SH-SY5Y (cell line): Measurements from ENCODE around the gene C14orf93.

Experiments
- GATA2 ChIP-seq: IDR thresholded peaks from 2 replicates; pipeline ENCODE4 v1.6.1; 2011; ENCODE audit warnings: mild to moderate bottlenecking, low read depth, low read length
- GATA3 ChIP-seq: IDR thresholded peaks from 2 replicates; pipeline ENCODE4 v1.6.1; 2011; ENCODE audit warnings: low read depth, mild to moderate bottlenecking, low read length, moderate library complexity

Gene C14orf93, protein sequence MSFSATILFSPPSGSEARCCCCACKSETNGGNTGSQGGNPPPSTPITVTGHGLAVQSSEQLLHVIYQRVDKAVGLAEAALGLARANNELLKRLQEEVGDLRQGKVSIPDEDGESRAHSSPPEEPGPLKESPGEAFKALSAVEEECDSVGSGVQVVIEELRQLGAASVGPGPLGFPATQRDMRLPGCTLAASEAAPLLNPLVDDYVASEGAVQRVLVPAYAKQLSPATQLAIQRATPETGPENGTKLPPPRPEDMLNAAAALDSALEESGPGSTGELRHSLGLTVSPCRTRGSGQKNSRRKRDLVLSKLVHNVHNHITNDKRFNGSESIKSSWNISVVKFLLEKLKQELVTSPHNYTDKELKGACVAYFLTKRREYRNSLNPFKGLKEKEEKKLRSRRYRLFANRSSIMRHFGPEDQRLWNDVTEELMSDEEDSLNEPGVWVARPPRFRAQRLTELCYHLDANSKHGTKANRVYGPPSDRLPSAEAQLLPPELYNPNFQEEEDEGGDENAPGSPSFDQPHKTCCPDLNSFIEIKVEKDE

DNA sequence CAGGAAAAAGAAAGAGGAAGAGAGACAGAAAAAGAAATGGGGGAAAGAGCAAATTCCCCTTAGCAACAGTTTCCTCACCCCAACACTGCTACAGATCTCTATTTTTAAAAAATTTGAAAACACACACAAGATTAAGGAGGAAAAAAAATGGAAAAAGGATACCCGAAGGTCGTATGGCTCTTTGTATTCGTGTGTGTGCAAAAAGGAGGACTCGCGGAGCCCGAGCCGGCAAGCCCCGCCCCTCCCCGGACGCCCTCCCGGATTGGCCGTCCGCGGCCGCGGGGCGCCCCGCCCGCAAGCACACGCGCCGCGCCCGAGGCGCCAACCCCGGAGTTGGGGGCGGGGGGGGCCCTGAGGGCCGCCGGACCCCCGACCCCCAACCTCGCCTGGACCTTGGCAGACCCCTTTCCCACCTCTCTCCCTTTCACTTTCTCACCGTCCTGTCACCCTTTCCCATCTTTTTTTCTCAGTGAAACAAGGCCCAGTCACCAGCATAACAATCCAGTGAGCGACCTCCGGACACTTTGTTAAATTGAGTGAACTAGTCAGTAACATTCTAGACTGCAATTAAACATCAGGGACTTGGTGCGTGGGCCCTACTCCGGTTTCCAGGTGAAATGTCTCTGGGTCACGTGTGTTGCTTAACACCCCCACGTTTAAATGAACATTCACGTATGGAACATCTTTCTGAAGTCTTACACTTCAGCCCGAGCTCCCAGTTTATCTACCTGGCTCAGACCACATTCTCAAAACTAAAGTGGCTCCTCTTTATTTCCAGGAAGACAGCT is at the start of gene C14orf93:
Gene C14orf93 (minus strand): TSS at position 205 of the 788 bp plus-strand sequence. CDS start 11,120 bp downstream, outside the sequence.
- TF ChIP-seq GATA3 (no peak), GATA2 (no peak)

GRCh38 chr14:23058654-23059504 is 48.9 kb upstream of the C14orf93 start:
- TF ChIP-seq GATA2 (no peak), GATA3 (no peak)

- TF ChIP-seq GATA2 (no peak), GATA3 (no peak)
These were observed 48.1 kb upstream of the C14orf93 start for GRCh38 chr14:23057757-23058653.

GRCh38 chr14:23056956-23057756 is 47.2 kb upstream of the C14orf93 start, which contains the start of gene CDH24:
CDH24 (minus strand) TSS chr14:23057520; CDS start chr14:23055733, 1,787 bp downstream.
- TF ChIP-seq GATA2: no peak
- no peak for TF ChIP-seq GATA3

- TF ChIP-seq GATA2 (no peak), GATA3 (no peak)
These were observed 46.4 kb upstream of the C14orf93 start for GRCh38 chr14:23056145-23056955.

GRCh38 chr14:23055621-23056144 is 45.7 kb upstream of the C14orf93 start:
- no peak for TF ChIP-seq GATA3
- no peak for TF ChIP-seq GATA2

DNA sequence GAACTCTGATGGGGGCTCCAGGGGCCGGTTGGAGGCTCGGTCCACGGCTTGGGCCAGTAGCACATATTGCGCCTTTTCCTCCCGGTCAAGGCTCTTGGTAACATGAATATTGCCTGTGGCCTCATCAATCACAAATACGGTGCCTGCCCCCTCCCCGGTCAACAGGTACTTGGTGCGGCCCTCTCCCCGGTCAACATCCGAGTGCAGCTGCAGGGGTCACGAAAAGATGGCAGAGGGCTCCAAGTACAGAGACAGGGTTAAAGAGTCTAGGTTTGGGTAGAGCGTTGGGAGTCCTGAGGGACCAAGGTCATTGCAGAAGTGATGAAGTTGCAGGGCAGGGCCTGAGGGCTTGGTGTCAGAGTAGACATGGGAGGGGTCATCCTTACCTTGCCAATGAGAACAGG is 45.2 kb upstream of the C14orf93 start:
- TF ChIP-seq GATA3 (no peak), GATA2 (no peak)

DNA sequence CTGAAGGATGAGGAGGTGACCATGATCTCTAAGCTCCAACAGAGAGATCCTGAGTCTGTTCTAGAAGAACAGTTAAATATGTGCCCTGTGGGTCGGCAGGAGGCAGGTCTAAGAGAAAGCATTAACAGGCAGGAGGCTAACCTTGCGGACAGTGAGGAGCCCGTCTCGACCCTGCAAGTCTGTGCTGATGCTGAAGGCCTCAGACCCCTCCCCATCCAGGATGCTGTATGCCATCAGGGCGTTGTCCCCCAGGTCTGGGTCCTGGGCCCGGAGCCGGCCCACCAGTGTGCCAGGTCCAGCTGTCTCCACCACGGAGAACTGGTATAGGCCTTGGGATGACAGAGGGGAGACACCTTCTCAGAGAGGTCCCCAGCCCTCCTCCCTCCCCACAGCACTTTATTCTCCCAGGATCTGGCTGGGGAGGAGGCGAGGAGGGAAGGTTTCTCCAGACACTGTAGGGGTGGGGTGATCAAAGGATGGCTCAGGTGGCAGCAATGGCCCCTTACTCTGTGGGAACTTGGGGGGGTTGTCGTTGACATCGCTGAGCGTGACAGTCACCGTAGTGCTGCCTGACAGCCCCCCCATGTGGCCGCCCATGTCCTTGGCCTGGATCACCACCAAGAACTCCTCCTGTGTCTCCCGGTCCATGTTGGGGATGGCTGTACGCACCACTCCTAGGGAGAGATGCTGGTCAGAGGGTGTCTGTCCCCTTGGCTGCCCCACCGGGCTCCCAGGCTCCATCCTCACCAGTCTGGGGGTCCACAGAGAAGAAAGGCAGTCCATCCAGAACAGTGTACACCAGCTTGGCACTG is 44.3 kb upstream of the C14orf93 start:
- TF ChIP-seq GATA3 (no peak), GATA2 (no peak)

DNA sequence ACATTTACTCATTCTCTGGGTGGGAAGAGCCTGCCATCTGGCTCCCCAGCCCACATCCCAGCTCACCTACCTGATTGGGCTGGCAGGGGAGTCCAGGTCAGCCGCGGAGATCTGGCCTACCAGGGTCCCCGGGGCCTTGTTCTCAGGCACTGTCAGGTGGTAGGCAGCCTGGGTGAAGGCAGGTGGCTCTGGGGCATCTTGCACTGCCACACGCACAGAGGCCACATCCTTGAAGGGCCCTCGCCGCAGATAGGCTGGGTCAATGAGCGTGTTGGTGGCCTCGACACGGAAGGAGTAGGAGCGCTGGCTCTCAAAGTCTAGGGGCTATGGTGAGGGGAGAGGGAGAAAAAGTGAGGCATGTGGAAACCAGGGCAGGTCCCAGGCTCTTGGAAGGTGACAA is 43.5 kb upstream of the C14orf93 start:
- TF ChIP-seq GATA3 (no peak), GATA2 (no peak)

DNA sequence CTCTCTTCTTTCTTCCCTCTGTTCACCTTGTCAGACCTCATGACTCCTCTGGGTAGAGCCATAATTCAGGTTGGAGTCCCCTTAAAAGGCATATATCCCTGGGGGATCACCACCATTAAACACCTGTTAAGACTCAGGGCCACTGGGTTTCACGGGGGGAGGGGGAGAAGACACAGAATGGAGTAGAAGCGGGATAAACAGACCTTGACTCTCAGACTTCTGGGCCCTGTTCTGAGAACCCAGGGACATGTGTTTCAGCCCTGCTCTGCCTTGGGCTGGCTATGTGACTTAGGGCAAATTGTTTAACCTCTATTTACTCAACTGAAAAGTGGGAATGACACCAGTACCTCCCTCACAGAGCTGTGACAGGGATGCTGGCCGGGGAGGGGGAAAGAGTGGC is 42.7 kb upstream of the C14orf93 start:
- TF ChIP-seq GATA2: no peak
- no peak for TF ChIP-seq GATA3

DNA sequence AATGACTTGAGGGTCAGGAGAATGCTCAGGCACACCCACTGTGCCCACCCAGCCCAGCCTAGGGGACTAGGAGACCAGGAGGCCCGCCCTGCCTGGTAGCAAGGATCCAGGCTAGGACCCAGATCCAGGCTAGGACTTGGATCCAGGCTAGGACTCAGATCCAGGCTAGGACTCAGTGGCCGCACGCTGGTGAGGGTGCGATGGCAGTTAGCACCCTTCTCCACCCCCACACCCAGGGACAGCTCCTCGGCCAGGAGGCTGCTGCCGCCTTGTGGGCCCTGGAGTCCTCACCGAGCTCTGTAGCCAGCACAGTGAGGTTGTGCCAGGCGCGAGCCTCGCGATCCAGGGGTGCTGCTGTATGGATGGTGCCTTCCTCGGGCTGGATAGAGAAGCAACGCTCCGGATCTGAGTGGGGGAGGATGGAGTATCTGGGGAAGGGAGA is 42.3 kb upstream of the C14orf93 start:
- TF ChIP-seq GATA2: no peak
- no peak for TF ChIP-seq GATA3
